DMS153 treated with DMSO at 0.1 percent for 48 hours (cell line): Measurements from ENCODE around the gene ABL1.

Source experiments
- DNase-seq: peaks from one replicate; lab custom pipeline; 2025; ENCODE audit not compliant: unreplicated experiment; lab: John Stamatoyannopoulos, UW

The ABL1 gene

DNA sequence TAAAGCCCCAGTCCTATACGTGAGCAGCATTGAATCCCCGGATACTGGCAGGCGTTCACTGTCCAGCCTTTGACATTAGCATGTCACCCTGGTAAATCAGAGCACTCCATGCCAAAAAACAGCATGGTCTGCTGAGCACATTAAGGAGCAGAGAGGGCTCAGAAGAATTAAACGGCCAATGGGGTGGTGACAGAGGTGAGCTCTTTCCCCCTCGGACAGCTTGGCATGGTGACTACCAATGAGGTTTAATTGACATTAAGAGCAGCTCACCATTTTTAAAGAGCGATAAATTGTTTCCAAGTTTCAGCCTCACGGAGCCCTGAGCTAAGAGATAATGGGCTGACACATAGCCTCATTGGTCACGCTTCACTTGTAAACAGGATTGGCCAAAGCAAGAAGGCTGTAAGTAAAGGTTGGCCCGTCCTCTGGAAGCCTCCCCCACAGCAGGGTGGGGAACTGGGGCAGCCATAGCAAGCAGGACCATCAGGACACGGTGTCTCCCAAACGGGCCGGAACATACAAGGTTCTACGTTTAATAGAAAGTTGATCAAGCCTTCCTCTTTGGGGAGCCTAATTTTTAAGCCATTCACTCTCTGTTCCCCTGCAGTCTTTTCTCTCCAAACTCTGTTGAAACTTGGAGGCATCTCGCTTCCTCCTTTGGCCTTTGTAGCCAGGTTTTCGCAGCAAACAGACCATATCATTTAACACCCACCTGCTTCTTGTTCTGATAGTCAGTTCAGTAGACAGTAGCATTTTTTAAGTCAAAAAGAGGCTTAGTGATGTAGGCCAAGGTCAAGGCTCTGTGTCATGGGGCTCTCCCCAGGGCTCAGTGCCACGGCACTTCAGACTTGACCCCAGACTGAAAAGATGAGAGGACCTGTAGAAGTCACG is 35.7 kb downstream of the ABL1 start:
- no peak for DNase-seq

DNA sequence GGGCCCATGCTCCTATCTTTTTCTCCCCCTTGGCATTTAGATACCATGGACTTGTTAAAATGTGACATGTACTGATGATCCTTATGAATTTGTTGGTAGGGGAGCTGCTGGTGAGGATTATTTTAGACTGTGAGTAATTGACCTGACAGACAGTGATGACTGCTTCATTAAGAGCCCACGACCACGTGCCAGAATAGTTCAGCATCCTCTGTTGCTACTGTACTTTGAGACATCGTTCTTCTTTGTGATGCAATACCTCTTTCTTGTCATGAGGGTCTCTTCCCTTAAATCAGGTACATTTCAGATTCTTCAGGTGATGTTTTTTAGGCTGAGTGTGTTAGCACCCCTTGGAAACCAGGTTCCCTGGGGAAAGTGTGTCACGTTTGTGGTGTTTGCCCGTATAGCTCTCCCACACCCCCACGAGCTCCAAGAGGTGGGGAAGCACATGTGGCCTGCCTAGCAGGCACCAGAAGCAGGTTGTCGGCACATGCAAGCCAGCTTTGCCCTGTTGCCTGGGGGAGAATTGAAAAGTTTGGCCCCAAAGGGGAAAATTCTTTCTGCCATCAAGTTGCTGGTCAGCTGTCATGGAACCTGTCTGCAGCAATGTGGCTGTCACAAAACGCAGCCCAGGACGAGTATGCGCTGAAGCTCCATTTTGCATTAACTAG is 36.5 kb downstream of the ABL1 start:
- DNase-seq = no peak

DNA sequence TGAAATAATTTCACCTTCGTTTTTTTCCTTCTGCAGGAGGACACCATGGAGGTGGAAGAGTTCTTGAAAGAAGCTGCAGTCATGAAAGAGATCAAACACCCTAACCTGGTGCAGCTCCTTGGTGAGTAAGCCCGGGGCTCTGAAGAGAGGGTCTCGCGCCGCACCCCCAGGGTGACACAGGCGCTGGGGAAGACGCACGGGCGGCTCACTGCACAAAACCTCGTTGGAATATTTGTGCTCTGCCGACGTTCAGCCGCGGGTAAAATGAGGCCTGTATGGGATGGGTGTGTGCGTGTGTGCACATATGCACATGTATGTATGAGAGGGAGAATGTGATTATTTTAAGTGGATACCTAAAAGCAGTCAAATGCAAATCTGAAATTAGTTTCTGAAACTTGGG is 37.0 kb downstream of the ABL1 start:
- no peak for DNase-seq

DNA sequence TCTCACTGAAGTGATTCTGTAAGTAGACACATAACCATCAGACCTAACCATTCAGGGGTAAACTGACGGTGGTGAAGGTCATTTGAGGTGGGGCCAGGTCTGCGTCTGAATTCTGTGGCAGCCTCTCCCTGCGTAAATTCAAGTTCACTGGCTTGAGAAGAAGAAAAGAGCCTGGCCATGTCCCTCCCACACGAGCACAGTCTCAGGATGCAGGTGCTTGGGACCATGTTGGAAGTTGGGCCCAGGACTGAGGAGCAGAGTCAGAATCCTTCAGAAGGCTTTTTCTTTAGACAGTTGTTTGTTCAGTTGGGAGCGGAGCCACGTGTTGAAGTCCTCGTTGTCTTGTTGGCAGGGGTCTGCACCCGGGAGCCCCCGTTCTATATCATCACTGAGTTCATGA is 37.5 kb downstream of the ABL1 start:
- no peak for DNase-seq

DNA sequence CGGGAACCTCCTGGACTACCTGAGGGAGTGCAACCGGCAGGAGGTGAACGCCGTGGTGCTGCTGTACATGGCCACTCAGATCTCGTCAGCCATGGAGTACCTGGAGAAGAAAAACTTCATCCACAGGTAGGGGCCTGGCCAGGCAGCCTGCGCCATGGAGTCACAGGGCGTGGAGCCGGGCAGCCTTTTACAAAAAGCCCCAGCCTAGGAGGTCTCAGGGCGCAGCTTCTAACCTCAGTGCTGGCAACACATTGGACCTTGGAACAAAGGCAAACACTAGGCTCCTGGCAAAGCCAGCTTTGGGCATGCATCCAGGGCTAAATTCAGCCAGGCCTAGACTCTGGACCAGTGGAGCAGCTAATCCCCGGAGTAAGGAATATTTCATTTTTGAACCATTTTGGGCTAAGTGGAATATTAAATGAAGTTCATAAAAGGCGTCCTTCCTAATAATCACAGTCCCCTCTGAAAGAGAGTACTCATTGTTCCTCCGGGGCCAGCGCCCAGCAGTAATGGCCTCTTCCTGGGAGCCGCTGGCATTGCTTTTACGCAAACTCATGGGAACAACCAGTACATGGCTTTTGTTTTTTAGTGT is 38.0 kb downstream of the ABL1 start:
- no peak for DNase-seq

DNA sequence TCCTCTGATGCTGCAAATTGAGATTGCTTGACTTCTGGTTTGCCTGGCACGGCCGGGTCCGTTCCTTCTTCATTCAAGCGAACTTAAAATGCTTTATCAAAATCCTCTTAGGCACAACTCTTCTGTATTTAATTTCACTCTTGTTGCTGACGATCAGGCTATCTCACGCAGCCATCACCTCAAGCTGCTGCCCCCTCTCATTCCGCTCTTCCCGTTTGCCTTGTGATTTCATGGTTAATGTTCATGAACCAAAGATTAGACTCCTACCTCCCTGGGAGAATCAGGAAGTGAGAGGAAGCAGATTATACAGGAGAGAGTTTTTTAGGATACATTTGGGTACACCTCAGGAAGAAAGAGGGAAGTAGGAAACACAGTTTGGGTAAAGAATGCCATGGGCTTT is 38.9 kb downstream of the ABL1 start:
- DNase-seq = no peak

DNA sequence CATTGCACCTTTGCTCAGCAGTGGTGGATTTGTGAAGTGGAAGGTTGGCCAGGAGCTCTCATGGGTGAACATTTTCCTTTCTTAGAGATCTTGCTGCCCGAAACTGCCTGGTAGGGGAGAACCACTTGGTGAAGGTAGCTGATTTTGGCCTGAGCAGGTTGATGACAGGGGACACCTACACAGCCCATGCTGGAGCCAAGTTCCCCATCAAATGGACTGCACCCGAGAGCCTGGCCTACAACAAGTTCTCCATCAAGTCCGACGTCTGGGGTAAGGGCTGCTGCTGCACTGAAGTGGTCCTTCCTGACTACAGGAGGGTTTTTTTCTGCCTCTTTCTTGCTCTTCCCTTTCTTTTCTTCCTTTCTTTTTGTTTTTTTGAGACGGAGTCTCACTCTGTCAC is 39.7 kb downstream of the ABL1 start:
- no peak for DNase-seq

DNA sequence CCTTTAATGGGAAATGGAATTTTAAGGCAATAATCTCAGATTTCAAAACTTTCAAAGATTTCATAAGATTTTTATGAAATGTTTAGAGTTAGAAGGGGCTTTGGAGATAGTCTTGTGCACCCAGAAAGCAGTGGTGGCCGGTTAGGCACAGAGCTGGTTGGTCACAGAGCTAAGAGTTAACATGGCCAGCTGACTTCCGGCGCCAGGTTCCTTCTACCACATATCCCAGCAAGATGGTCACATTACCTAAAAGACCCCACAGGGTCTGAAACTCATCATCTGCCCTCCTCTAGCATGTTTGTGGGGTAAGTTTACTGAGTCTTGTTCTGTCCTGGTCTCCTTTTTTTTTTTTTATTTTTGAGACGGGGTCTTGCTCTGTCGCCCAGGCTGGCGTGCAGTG is 42.2 kb downstream of the ABL1 start:
- no peak for DNase-seq

DNA sequence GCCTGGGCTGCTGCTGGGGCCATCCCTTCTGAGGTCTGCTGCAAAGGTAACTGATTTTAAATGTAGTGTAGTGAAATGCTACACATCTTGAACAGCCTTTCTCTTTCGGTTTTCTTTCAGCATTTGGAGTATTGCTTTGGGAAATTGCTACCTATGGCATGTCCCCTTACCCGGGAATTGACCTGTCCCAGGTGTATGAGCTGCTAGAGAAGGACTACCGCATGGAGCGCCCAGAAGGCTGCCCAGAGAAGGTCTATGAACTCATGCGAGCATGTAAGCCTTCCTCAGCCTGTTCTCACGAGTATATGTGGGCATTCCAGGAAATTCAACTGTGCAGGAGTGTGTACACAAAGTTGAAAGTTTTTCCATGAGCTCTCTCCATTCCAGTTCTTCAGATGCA is 43.2 kb downstream of the ABL1 start:
- DNase-seq = no peak

DNA sequence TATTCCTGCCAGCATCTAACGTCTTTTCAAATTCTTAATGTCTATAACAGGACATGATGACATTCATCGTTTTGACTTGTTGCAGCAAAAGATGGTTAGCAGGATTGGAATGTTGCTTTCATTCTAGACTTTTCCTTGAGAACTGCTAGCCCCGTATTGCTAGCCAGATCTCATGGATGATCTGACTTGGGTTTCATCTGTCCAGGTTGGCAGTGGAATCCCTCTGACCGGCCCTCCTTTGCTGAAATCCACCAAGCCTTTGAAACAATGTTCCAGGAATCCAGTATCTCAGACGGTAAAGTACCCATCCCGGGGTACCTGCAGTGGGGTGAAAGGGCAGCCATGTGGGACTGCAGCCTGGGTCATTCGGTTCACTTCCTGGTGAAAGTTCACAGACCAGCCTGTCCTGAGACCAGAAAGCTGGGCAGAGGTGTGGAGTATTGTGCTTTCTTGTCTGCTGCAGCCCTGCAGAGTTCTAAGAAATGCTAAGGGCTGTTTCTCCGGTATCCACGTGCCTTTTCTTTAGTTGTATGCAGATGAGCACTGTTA is 44.9 kb downstream of the ABL1 start:
- DNase-seq = no peak

DNA sequence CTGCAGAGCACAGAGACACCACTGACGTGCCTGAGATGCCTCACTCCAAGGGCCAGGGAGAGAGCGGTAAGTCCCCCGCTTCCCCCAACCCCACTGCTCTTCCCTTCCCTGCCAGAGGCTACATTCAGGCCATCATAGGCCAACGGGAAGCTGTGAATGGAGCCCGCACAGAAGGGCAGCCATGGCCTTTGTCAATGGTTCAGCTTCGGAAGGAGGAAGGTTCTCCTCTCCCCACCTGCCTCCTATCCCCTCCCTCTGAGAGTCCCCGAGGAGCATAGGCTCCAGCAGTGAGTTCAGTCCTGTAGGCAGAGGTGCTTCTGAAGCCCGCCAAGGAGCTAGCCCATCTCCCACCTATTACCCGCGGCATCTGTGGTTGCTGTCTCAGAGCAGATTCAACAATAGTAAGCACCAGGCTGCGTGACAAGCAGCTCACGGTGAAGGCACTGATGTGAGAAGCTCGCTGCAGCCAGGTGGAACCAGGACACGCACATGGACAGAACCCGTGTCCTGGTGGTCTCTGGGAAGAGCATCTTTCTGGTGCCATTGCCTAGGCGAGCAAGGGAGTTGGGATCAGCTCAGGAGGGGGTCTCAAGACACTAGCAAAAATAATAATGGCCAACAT is 45.7 kb downstream of the ABL1 start:
- no peak for DNase-seq

DNA sequence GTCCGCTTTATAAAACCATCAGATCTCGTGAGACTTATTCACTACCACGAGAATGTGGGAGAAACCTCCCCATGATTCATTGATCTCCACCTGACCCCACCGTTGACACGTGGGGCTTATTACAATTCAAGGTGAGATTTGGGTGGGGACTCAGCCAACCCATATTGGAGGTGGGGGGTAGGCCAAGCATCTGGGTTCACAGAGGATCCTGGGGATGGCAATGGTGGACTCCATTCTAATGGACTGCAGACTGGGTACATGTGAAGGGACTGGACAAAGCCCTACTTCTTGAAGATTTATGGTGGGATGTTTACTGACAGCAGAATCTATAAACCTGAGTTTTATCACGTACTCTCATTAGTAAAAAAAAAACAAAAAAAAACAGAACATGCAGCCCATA is 46.5 kb downstream of the ABL1 start:
- DNase-seq = no peak

DNA sequence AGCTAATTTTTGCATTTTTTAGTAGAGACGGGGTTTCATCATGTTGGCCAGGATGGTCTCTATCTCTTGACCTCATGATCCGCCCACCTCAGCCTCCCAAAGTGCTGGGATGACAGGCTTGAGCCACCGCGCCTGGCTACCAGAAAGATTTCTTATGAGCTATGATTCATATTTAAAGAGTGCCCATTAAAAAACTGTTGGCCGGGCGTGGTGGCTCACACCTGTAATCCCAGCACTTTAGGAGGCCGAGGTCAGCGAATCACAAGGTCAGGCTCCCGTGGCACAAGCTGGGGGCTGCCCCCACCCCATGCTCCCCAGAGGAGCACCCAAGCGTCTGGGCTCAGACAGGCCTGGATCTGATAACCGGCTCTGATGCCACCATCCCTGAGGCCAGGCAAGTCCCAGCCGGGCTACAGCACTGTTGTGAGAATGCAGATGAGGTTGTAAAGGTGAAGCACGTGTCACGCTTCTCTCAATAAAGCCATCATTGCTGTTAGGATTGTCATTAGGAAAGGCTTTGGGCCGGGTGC is 47.7 kb downstream of the ABL1 start:
- DNase-seq = no peak

DNA sequence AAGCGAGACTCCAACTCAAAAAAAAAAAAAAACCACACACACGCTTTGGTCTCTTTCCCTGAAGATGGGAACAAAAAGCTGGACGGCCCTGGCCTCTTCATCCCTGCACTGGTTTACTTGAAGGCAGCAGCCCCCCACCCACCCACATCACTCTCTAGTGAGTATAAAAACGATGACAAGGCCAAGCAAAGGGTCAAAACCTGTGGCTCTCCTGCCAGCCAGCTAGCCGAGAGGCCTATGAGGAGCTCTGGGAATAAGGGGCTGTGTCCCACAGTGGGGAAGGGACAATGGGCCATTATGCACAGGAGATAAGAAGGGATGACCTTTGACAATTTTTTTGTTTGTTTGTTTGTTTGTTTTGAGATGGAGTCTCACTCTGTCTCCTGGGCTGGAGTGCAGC is 48.4 kb downstream of the ABL1 start:
- DNase-seq = no peak

DNA sequence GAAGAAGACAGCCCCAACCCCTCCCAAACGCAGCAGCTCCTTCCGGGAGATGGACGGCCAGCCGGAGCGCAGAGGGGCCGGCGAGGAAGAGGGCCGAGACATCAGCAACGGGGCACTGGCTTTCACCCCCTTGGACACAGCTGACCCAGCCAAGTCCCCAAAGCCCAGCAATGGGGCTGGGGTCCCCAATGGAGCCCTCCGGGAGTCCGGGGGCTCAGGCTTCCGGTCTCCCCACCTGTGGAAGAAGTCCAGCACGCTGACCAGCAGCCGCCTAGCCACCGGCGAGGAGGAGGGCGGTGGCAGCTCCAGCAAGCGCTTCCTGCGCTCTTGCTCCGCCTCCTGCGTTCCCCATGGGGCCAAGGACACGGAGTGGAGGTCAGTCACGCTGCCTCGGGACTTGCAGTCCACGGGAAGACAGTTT is 49.1 kb downstream of the ABL1 start:
- DNase-seq = no peak

DNA sequence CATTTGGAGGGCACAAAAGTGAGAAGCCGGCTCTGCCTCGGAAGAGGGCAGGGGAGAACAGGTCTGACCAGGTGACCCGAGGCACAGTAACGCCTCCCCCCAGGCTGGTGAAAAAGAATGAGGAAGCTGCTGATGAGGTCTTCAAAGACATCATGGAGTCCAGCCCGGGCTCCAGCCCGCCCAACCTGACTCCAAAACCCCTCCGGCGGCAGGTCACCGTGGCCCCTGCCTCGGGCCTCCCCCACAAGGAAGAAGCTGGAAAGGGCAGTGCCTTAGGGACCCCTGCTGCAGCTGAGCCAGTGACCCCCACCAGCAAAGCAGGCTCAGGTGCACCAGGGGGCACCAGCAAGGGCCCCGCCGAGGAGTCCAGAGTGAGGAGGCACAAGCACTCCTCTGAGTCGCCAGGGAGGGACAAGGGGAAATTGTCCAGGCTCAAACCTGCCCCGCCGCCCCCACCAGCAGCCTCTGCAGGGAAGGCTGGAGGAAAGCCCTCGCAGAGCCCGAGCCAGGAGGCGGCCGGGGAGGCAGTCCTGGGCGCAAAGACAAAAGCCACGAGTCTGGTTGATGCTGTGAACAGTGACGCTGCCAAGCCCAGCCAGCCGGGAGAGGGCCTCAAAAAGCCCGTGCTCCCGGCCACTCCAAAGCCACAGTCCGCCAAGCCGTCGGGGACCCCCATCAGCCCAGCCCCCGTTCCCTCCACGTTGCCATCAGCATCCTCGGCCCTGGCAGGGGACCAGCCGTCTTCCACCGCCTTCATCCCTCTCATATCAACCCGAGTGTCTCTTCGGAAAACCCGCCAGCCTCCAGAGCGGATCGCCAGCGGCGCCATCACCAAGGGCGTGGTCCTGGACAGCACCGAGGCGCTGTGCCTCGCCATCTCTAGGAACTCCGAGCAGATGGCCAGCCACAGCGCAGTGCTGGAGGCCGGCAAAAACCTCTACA is 49.8 kb downstream of the ABL1 start:
- no peak for DNase-seq

DNA sequence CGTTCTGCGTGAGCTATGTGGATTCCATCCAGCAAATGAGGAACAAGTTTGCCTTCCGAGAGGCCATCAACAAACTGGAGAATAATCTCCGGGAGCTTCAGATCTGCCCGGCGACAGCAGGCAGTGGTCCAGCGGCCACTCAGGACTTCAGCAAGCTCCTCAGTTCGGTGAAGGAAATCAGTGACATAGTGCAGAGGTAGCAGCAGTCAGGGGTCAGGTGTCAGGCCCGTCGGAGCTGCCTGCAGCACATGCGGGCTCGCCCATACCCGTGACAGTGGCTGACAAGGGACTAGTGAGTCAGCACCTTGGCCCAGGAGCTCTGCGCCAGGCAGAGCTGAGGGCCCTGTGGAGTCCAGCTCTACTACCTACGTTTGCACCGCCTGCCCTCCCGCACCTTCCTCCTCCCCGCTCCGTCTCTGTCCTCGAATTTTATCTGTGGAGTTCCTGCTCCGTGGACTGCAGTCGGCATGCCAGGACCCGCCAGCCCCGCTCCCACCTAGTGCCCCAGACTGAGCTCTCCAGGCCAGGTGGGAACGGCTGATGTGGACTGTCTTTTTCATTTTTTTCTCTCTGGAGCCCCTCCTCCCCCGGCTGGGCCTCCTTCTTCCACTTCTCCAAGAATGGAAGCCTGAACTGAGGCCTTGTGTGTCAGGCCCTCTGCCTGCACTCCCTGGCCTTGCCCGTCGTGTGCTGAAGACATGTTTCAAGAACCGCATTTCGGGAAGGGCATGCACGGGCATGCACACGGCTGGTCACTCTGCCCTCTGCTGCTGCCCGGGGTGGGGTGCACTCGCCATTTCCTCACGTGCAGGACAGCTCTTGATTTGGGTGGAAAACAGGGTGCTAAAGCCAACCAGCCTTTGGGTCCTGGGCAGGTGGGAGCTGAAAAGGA is 50.7 kb downstream of the ABL1 start:
- no peak for DNase-seq

DNA sequence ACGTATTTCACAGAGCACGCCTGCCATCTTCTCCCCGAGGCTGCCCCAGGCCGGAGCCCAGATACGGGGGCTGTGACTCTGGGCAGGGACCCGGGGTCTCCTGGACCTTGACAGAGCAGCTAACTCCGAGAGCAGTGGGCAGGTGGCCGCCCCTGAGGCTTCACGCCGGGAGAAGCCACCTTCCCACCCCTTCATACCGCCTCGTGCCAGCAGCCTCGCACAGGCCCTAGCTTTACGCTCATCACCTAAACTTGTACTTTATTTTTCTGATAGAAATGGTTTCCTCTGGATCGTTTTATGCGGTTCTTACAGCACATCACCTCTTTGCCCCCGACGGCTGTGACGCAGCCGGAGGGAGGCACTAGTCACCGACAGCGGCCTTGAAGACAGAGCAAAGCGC is 51.9 kb downstream of the ABL1 start:
- DNase-seq = no peak

DNA sequence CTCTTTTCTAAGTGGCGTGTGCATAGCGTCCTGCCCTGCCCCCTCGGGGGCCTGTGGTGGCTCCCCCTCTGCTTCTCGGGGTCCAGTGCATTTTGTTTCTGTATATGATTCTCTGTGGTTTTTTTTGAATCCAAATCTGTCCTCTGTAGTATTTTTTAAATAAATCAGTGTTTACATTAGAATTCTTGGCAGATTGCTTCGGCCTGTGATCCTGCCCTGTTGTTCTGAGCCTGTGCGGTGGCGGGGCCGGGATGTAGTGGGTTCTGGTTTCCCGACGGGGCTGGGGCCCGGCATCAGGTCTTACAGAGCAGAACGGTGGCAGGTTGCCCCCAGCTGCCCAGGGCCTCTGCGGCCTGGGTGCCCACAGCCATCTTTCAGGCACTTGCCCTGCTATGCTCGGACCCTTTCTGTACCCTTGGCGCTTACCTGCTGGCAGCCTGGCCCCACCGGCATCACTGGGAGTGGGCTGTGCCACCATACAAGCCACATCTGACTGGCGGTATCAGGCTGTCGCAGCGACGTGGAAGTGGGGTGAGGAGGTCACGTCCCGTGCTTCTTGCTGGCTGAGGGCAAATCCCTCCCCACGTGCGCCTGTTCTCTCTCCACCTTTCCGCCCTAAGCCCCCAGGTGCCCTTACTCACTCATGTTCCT is 52.6 kb downstream of the ABL1 start:
- no peak for DNase-seq
